D721Med (cell line): ENCODE data around the gene VPS37B.

Experiments used
- DNase-seq: peaks from one replicate; pipeline ENCODE4 v3.0.0; 2011; ENCODE audit warnings: low spot score; ENCODE audit not compliant: insufficient read length
- FAIRE-seq: peaks from 2 replicates; lab custom pipeline; 2011; peaks lifted over from hg19 to GRCh38; lab: Jason Lieb, UNC
- CTCF ChIP-seq: IDR thresholded peaks from 2 replicates; pipeline ENCODE4 v1.5.1; 2012; ENCODE audit warnings: mild to moderate bottlenecking, control low read depth; ENCODE audit not compliant: insufficient read depth; ENCODE audit errors: missing control alignments

VPS37B gene

GRCh38 chr12:122844366-122844971, 51.5 kb downstream of the VPS37B start:
- no peak for DNase-seq
- TF ChIP-seq CTCF: no peak
- no peak for FAIRE-seq

- FAIRE-seq (no peak), DNase-seq (no peak)
- no peak for TF ChIP-seq CTCF
These were observed 52.5 kb downstream of the VPS37B start for GRCh38 chr12:122843455-122843854.

GRCh38 chr12:122842505-122843405, 53.2 kb downstream of the VPS37B start:
- DNase-seq: no peak
- FAIRE-seq: no peak
- no peak for TF ChIP-seq CTCF

GRCh38 chr12:122841544-122842321, 54.2 kb downstream of the VPS37B start:
- no peak for FAIRE-seq
- DNase-seq: no peak
- TF ChIP-seq CTCF: no peak

- no peak for TF ChIP-seq CTCF
- FAIRE-seq (no peak), DNase-seq (no peak)
These were observed 55.1 kb downstream of the VPS37B start for GRCh38 chr12:122840580-122841513.

DNA sequence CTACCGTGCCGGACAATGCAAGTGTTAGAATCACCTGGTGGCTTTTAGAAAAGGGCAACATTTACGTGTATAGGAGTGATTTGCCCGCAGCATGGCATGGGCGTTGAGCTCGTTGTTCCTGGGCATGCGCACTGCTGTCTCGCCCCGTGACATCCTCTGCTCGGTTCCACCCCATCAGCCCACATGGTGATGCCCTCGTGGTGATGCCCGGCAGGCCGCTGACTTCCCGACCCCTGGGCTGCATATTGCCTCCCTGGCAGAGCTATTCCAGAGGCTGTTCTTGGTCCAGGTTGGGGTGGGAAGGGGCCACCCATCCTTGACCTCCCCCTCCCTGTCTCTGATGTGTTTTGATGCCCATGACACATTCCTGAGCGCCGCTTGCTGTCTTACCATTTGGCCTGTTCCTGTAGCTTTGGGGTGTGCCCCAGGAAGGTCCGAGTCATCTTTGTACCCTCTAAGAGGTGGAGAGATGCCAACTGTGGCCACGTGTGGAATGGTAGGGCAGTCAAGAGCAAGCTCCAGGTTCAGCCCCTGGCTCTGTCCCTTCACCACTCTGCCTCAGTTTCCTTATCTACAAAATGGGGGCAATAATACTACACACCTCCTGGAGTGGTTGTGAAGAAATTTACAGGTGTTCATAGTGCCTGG, 55.9 kb downstream of the VPS37B start:
- DNase-seq (no peak), FAIRE-seq (no peak)
- TF ChIP-seq CTCF: no peak
